Measurements from ENCODE around the gene KLHL3.

Gene KLHL3

GRCh38 chr5:137632716-137633115 lies 103.2 kb downstream of the KLHL3 start:
- DNase-seq (ENCODE audit: low spot score): no peak

GRCh38 chr5:137631453-137631852 lies 104.4 kb downstream of the KLHL3 start:
- no peak for DNase-seq (ENCODE audit: low spot score)

- DNase-seq (ENCODE audit: low spot score): no peak
These were observed 104.9 kb downstream of the KLHL3 start for GRCh38 chr5:137630972-137631370.

GRCh38 chr5:137630216-137630971 lies 105.5 kb downstream of the KLHL3 start:
- DNase-seq (ENCODE audit: low spot score): no peak

GRCh38 chr5:137629646-137630045 lies 106.2 kb downstream of the KLHL3 start:
- DNase-seq (ENCODE audit: low spot score): peak; percentile 62

- DNase-seq (ENCODE audit: low spot score): no peak
These were observed 108.2 kb downstream of the KLHL3 start for GRCh38 chr5:137627706-137628105.

GRCh38 chr5:137627293-137627692 lies 108.6 kb downstream of the KLHL3 start:
- DNase-seq (ENCODE audit: low spot score): no peak

- DNase-seq (ENCODE audit: low spot score): no peak
These were observed 111.0 kb downstream of the KLHL3 start for GRCh38 chr5:137624786-137625349.

- DNase-seq (ENCODE audit: low spot score): no peak
These were observed 113.0 kb downstream of the KLHL3 start for GRCh38 chr5:137622850-137623249.

GRCh38 chr5:137621861-137622823 lies 113.7 kb downstream of the KLHL3 start:
- DNase-seq (ENCODE audit: low spot score): peak; percentile 80

GRCh38 chr5:137621306-137621705 lies 114.6 kb downstream of the KLHL3 start:
- no peak for DNase-seq (ENCODE audit: low spot score)

- peak; percentile 72 for DNase-seq (ENCODE audit: low spot score)
These were observed 116.6 kb downstream of the KLHL3 start for GRCh38 chr5:137619191-137619870.

- DNase-seq (ENCODE audit: low spot score): no peak
These were observed 117.4 kb downstream of the KLHL3 start for GRCh38 chr5:137618476-137618875.

GRCh38 chr5:137617528-137618205 lies 118.2 kb downstream of the KLHL3 start:
- peak; percentile 60 for DNase-seq (ENCODE audit: low spot score)

- no peak for DNase-seq (ENCODE audit: low spot score)
These were observed 119.8 kb downstream of the KLHL3 start for GRCh38 chr5:137616046-137616445.

- DNase-seq (ENCODE audit: low spot score): no peak
These were observed 120.6 kb downstream of the KLHL3 start for GRCh38 chr5:137615171-137615775.

- no peak for DNase-seq (ENCODE audit: low spot score)
These were observed 122.2 kb downstream of the KLHL3 start for GRCh38 chr5:137613554-137614265.

- no peak for DNase-seq (ENCODE audit: low spot score)
These were observed 123.3 kb downstream of the KLHL3 start for GRCh38 chr5:137612576-137612975.

GRCh38 chr5:137611794-137612435 lies 124.0 kb downstream of the KLHL3 start:
- DNase-seq (ENCODE audit: low spot score): no peak

GRCh38 chr5:137611011-137611580 lies 124.8 kb downstream of the KLHL3 start:
- DNase-seq (ENCODE audit: low spot score): no peak

All from hepatic stellate cell (primary cell).